A673 (cell line): ENCODE results near the gene HBQ1.
"Not testable (repeated sequence)": the region's sequence is repeated elsewhere in the genome, so short reads cannot be mapped to it uniquely, and the experiment has no call there.

Experiments
- CTCF ChIP-seq: fragments of 300-800, 200-600 bp; sonication (generic); conservative IDR thresholded peaks from 2 replicates; pipeline ENCODE4 v1.5.1; 2017; ENCODE audit warnings: low read depth, mild to moderate bottlenecking, antibody characterized with exemption, low read length, moderate library complexity, mixed read lengths
- EZH2 ChIP-seq: fragments of 200-600 bp; sonication (generic); IDR thresholded peaks from 2 replicates; pipeline ENCODE4 v1.6.1; 2017; ENCODE audit warnings: borderline replicate concordance, low read depth, mild to moderate bottlenecking, mixed read lengths, antibody characterized with exemption, low read length; ENCODE audit not compliant: poor library complexity, severe bottlenecking

- TF ChIP-seq CTCF, EZH2: not testable (repeated sequence)
These were observed 50.1 kb downstream of the HBQ1 start for GRCh38 chr16:230351-230750.
